NCI-H526 (cell line): ENCODE results near the gene MMP1.

ENCODE experiments used
- DNase-seq, 2 experiments: peaks; one replicate each; lab custom pipeline; 2025; lab: John Stamatoyannopoulos, UW

MMP1 gene

DNA sequence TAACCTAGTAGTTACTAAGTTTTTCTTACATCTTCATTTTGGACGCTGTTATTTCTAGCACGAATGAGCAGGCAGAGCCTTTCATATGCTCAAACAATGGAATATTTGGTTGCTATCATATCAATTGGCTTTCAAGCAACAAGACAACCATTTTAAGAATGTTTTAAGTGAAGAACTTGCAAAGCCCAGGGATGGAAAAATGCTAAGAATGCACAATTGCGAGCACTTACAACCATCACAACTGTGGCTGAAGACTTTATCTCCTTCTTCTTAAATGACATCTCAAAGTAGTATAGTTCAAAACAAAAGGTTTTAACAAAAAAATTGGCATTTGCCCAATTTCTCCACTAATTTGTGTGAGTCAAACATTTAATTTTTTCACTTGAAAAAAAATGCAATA, 8.3 kb upstream of the MMP1 start:
- DNase-seq = no peak

DNA sequence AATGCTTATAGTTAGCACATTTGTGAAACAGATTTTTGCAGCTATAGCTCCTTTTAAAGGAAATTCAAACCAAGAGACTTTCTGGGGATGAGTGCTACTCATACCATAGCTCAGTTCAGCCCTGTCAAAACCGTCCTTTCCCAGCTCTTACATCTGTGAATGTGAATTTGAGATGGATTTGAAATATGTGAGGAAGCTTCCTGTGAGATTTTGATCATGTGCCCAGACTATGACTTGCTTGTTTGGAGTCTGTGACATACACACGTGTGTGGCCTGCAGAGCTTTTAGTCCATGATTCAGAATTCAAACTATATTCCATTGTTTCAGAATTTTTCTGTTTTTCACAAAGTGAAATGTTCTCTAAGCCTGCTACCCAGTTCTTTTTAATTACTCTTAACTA, 4.4 kb upstream of the MMP1 start:
- DNase-seq = no peak

DNA sequence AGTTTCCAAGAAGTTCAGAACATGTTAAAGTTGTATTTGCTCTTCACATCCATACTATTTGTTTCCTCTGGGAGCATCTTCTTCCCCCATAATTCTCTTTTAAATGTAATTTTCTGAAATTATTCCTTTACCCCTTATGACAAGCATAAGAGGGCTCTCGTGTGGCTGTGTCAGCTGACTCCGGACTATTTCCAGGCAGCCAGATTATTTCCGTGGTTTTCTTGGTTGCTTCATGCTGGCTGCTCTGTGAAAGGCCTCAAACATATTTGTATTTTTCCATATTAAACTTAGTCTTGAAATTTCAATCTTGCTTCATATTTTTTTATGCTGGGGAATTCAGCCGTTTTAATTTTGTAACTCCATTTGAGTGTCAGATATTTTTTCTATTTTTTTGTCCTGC, 2.8 kb upstream of the MMP1 start:
- DNase-seq = no peak

DNA sequence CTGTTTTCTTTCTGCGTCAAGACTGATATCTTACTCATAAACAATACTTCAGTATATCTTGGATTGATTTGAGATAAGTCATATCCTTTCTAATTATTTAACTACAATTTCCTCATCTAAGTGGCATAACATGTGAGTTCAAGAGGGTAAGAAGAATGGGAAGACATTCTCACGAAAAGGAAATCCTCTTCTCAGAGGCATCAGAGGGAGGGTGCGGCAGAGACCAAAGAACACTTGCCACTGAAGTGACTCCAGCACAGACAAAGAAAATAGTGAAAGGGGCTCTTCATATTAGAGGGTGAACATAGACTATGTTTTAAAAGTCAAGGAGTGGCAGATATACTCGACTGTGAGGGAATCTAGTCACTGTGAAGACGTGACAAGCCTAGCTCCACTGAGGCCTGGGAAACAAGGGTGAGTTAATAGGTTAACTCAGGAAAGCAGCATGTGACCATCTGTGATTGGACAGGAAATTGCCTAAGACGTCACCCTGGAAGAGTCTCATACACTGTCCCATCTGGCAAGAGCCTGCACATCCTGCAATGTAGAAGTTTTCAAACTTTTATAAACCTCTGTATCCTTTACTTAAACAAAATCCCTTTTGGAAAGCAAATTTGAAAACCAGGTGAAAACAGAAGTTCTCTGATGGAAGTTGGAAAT, 1.9 kb upstream of the MMP1 start:
- DNase-seq = no peak

DNA sequence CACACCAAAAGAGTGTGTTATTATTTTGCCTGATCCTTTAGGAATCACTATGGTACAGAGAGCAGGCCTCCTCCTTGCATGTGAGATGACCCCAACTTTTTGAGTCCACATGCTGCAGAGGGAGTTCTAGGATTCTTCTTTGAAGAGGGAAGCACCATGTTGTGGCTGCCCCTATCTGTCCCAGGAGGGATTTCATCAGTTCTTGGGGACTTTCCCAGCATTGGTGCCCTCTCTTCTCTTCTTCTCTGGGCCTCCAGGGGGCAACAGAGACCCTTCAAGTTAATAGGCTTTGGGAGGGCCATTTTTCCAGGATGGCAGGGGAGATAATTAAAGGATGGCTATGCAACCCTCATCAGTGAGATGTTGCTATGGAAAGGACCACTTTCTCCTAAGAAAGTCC, 3.6 kb downstream of the MMP1 start:
- peak; percentile 17 to 43 for DNase-seq

DNA sequence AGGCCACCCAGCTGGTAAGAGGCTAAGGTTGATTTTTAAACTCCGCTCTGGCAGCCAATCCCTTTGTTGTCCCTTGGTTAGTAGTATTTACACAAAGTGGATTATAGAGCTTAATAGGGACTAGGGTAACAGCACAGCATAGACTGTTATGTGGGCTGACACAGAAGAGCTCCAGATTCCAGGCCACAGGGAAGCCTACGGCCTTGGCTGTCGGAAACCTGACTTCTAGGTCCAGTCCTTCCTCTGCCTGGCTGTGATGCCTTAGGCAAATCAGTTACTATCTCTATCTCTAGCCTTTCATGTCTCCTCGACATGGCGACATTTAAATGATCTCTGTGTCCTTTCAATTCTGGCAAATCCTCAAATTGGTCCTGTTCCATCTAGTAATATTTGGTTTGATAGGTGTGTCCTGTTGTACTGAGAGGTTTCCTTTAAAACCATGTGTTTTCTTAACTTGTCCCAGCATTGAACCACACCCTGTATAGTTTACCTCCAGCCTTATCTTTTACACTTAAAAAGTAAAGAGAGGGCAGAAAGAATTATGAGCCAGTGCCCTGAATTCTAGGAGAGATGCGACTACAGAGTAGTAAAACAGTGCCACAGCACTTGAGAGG, 4.2 kb downstream of the MMP1 start:
- DNase-seq = no peak

DNA sequence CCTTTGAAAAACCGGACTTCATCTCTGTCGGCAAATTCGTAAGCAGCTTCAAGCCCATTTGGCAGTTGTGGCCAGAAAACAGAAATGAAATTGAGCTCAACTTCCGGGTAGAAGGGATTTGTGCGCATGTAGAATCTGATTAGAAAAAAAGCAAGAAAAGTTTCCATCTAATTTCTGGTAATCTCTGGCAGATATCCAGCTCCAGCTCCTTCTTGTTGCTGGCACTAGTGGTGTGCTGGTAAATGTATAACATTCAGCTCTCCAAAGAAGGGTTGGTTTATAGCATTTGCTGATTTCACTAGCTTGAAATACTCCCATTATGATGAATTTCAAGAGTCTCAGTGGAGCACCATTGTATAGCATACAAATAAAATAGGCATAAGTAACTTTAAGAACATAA, 5.4 kb downstream of the MMP1 start:
- no peak for DNase-seq

DNA sequence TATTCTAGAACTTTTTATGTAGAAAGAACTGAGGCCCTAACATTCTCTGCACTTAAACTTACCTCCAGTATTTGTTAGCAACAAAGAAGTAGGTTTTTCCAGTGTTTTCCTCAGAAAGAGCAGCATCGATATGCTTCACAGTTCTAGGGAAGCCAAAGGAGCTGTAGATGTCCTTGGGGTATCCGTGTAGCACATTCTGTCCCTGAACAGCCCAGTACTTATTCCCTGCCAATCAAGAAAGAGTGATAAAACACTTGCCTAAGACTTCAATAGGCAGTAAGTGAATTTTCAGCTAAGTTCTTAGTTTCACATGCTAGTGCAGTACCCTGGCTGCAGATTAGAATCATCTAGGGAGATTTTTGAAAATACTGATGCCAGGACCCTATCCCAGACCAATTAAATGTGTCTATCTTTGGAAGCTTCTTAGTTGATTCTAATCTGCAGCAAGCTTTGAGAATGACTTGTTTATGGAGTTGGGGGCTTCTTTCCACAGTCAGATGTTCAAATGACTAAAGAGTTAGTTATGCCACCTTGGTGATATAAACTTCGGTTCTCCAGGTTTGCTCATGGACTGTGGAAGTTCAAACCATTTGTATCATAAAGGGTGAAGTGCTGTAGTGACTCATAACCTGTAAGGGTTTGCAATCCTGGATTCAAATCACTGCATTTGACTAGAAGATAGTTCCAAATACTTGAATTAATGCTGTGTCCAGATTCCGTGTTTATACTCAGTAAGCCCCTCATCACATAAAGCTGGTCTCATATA, 6.5 kb downstream of the MMP1 start:
- DNase-seq = no peak

DNA sequence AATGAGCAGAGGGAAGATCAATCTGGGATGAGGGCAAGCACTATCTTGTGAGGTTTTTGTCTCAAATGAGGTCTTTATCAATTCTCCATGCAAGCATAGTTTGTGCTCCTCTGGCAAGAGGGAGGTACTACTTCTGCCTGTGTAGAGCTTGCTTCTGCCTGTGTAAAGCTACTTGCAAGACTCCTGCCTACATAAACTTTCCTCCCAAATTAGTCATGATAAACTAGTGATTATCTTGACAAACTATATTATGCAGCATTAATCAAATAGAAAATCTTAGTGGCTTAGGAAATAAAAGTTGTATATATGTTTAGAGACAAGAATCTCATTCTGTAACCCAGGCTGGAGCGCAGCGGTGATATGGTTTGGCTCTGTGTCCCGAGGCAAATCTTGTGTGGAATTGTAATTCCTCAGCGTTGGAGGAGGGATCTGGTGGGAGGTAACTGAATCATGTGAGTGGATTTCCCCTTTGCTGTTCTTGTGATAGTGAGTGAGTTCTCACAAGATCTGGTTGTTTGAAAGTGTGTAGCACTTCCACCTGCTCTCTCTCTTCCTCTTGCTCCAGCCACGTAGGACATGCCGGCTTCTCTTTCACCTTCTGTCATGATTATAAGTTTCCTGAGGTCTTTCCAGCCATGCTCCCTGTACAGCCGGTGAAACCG, 9.5 kb downstream of the MMP1 start:
- no peak for DNase-seq

DNA sequence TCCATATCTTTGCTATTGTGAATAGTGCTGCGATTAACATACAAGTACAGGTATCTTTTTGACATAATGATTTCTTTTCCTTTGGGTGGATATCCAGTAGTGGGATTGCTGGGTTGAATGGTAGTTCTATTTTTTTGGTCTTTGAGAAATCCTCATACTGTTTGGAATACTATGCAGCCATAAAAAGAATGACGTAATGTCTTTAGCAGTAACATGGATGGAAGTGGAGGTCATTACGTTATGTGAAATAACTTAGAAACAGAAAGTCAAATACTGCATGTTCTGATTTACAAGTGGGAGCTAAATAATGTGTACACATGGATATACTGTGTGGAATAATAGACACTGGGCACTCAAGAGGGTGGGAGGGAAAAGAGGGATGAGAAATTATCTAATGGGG, 13.6 kb downstream of the MMP1 start:
- DNase-seq = no peak

DNA sequence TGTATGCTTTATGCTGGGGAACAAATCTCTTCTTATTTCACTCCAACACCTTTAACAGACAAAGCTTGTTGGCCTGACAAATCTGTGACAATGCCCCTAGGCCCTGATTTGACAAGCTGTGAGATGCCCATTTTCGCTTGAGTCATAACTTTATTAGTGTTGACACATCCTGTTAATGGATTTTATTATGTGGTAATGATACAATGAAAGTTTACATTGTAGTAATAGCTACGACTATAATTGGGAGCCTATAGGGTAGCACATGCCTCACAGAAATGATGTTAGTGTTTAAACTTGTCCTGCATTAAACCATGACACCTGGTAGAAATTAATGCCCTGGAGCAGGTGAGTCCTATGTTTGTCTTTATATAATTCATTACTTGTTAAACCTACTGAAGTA, 14.2 kb downstream of the MMP1 start:
- no peak for DNase-seq

DNA sequence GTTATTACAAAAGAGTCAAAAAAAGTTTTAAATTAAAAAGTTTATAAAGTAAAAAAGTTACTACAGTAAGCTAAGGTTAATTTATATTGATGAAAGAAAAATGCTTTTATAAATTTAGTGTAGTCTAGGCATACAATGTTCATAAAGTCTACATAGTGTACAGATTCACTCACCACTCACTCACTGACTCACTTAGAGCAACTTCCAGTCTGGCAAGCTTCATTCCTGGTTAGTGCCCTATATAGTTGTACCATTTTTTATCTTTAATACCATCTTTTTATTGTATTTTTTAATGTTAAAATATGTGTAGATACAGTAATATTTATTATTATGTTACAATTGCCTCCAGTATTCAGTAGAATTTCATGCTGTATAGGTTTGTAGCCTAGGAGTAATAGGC, 14.9 kb downstream of the MMP1 start:
- DNase-seq = no peak

DNA sequence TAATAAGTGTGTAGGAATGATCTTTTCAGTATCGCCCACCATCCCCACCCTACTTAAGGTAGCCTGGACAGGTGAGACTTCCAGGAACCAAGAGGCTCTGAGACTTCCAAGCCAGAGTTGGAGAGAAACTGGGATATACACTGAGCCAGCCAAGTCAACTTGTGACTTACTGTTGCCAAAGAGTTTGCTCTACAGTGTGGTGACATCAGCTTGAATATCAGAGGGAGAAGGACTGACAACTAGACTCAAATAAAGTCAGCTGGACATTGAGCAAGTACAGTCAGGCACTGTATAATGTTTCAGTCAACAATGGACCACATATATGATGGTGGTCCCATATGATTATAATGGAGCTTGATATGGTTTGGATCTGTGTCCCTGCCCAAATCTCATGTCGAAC, 16.3 kb downstream of the MMP1 start:
- DNase-seq = no peak

DNA sequence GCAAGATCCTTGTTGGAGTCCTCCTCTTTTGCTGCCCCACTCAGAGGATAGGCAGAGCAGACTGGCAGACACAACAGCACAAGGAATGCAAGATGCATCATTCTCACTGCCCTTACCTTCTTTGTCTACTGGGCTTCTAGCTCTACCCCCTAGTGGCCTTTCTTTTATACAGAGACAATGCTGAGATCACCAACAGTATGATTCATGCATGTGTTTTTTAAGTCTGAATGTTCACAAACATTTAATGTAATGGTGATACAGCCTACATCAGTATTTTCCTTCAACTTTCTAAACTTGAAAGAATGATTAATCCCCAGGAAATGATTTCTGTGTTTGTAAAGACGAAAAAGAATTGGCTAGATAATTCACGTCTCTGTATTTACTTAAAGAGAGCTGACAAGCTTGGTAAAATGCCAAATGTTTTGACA, 17.5 kb downstream of the MMP1 start, which contains the start of gene MMP10:
MMP10 (minus strand) TSS at position 138 of the 428 bp plus-strand sequence; CDS start at position 101, 37 bp downstream.
- DNase-seq = peak in 1 of 2 experiments; percentile 37

DNA sequence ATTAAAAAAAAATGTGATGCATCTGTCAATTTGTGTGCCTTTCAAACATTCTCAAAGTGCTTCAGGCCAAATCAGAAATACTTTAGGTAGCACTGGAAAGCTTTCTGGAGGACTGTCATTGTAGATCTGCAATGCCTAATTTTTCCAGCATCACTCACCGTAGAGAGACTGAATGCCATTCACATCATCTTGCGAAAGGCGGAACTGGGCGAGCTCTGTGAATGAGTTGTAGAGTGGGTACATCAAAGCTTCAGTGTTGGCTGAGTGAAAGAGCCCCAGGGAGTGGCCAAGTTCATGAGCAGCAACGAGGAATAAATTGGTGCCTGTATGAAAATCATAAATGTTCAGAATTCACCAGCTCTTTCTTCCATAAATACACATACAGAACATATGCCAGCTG, 21.5 kb downstream of the MMP1 start:
- no peak for DNase-seq

DNA sequence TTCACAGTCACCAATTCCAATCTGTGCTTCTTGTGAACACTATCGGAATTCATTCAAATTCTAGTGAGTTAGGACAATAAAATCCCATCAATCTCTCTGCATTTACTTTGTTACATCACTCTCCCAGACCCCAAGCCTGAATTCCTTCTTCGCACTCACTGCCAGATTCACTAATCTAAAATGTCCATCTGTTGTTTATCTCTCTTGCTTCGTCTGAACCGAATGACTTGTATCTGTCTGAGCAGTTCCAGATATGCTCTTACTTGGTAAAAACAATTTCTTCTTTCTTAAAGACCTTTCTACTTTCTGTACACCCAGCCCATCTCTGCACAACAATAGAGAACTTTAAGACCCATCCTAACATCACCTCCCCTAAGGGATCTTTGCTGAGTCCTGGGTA, 24.6 kb downstream of the MMP1 start:
- no peak for DNase-seq

DNA sequence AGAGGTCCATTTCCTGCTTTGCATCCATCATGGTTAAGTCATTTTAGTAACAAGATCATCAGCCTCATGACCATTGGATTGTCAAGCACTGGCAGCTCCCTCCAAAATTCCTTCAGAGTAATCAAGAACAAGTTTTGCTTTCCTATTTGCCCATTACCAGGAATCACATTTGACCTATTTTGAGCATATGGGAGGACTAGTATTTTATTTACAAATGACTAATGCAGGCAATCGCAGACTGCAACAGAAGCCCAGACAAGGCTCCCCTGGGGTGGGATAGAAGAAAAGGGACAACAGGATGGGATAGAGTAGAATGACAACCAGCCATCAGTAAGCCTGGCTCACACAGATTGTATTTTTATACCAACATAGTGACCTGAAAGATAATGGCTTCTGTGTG, 26.6 kb downstream of the MMP1 start:
- no peak for DNase-seq

DNA sequence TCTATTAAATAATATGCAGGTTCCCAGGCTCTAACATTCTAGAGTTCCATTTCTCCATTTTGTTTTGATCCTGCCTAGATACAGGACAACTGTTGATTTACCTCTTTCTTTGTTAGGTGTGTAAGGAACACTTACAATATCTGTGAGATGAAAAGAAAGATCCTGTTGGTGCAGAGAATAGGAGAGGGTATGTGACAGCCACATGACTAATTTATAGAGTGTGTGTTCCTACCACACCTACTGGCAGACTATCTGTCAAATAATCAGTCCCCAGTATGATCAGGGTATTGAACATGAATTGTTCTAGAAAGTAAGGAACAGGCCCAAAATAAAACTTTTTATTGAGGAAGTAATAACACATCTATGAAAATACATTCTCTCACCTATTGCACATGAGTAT, 27.8 kb downstream of the MMP1 start:
- DNase-seq = no peak

DNA sequence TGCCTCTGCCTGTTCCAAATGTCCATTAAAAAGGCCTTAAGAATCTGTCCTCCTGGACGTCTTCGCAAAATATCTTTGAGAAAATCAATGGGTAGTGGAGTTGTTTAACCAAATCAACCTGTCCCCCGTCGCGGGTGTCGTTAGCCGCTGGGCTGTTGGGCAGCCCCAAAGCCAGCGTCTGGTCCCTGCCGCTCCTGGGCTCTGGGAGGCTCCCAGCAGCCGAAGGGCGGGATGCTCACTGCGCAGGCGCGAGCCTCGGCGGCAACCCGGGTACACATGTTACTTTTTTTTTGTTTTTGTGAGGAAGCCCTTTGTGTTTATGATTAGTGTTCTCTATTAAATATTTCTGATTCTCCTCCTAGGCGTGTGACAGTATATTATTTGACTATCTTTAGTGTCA, 30.2 kb downstream of the MMP1 start:
- no peak for DNase-seq

DNA sequence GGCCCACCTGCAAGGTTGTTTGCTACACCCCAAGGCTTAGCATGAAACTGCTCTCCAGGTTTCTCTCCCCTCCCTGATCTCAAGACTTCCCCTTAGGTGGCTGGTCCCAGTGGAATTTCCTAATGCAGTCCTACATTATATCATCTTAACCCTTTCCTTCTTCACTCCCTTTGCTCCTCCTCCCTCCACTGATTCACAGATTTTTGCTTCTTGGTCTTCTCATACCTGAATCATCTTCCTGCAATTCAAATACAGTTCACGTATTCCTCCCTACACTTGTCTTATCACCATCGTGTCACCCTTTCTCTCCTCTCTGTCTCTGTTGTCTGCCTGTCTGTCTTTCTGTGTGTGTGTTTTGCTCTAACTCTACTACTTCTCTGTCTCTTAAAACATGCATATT, 34.5 kb downstream of the MMP1 start:
- DNase-seq = no peak

DNA sequence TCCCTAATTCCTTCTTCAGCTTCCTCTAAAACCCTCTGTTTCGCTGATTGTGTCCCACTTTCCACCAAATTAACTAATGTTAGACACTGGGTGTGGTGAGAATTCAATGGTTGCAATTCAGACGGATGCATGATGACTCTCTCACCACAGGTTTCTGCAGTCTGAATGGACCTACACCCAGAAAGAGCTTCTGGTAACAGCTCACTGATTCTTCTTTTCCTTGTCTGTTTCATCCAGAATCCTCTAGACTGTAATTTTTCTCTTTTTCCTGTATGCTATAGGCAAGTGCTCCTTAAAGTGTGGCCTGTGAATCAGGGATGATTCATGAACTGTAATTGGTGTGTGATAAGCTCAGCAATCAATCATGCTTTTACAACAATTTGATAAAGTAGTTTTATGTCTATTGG, 35.6 kb downstream of the MMP1 start:
- no peak for DNase-seq

DNA sequence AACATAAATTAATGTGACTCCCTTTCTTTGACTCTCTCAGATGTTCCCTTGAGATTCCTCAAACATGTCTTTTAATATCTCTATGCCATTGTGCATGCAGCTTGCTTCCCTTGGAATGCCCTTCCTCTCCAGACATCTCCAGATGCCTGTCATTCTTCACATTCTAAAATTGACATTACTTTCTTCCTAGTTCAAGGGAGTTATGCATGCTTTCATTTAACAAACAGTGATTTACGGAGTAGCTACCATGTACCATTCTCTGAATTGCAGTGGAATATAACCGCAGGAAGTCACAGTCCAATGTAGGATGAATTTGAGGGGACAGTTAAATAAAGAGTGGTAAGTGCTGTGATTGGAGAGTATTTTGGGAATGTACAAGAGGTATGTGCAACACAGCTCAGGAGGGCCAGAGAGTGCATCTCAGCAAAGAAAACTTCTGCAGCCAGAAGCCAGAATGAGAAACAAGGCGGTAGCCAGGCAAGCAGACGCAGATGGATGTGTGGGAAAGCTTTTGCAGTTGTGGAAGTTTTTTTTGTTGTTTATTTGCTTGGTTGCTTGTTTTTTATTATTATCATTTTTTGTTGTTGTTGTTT, 36.2 kb downstream of the MMP1 start:
- DNase-seq = no peak
